HG03064 (cell line): Measurements from ENCODE around the gene DCAF4.
"Not testable (repeated sequence)": the region's sequence is repeated elsewhere in the genome, so short reads cannot be mapped to it uniquely, and the experiment has no call there.

ENCODE experiments used
- ATAC-seq: cut with Tn5 transposase; IDR thresholded peaks from one replicate; pipeline ENCODE4 v1.9.1; 2021; ENCODE audit warnings: low read depth; ENCODE audit not compliant: unreplicated experiment

Gene DCAF4

DNA sequence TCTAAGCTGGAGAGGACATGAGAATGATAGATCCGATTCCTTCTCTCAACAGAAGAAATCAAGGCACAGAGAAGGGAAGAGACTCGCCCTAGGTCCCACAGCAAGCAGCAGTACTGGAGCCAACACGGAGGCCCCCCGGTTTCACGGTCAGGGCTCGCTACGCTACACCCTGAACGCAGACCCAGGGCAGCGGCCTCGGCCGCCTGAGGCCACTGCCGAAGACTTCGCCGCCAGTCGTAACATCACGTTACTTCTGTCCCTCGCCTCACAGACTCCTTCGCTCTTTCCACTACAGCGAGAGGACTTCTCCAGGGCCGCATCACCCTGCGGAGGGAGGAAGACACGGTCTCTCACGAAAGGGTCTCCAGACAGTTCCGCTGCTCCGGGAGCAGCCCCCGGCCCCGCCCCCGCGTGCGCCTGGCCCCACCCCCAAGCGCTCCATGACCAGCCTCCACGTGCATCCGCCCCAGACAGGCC is 411 bp upstream of the DCAF4 start:
- no peak for ATAC-seq

DNA sequence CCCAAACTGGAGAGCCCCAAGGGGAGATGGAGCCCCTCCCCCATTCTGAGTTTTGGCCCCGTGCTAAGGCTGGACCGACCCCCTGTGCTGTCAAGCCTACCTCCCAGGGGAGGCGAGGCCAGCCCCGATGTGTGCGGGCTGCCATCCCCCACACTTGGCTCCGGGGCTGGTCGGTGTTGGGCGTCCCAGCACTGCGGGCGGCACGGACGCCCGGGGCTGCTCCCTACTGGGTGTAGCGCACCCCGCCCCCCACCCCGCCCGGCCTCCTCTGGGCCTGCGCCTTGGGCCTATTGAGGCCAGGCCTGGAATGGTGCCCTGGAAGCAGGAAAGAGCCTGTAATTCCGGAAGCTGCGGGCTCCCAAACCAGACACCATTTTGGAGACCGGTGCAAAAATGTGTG is 2.6 kb downstream of the DCAF4 start:
- ATAC-seq: no peak

DNA sequence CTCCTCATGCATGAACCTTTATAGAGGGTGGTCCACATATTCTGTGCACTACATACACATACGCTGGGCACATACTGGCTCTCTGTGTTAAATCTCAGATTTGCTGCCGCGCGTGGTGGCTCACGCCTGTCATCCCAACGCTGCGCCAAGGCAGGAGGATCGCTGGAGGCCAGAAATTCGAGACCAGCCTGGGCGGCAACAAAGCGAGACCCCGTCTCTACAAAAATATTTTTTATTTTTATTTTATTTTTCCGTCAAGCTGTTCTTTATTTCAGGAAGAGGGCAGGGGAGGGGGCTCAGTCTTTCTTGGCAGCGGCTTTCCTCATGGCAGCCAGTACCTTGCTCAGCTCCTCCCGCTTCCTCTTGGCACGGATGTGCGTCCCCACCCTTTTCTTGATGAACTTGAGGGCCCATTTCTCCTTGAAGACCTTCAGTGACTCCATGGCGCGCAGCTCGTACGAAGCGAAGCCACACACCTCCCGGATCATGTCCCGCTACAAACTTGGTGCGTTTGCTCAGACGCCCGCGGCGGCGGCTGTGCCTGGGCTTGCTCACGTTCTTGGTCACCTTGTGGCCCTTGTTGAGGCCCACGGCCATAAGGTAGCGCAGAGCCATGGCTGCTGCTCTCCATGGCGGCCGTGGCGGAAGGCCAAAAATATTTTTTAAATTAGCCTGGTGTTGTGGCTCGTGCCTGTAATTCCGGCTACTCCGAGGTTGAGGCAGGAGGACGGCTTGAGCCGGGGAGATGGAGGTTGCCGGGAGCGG is 3.2 kb downstream of the DCAF4 start:
- no peak for ATAC-seq

DNA sequence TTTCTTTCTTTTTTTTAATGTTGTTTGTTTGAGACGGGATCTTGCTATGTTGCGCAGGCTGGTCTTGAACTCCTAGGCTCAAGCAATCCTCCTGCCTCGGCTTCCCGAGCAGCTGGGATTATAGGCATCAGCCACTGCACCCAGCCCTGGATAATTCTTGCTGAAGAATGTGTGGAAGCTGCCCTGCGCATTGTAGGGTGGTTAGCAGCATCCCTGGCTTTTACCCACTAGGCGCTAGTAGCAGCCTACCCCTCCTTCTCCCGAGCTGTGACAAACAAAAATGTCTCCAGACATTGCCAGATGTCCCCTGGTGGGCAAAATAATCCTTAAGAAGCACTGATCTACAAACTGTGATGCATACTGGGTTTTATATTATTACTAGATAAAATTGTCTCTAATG is 6.6 kb downstream of the DCAF4 start:
- no peak for ATAC-seq

DNA sequence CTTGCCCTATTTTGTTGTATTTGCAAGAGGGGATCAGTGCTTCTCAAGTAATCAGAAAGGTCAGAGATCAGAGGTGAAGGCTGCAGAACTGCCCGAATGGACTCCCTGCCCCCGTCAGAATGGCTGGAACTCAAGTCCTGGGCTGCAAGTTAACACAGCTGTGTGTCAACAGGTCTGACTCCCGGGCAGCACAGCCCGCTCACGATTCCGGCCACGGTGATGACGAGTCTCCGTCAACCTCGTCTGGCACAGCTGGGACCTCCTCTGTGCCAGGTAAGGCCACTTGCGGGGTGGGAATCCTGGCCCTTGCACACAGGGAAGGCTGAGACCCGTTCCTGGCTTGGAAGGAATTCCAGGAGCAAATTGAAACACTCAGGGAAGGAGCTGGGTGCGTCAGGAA is 13.4 kb downstream of the DCAF4 start:
- no peak for ATAC-seq

DNA sequence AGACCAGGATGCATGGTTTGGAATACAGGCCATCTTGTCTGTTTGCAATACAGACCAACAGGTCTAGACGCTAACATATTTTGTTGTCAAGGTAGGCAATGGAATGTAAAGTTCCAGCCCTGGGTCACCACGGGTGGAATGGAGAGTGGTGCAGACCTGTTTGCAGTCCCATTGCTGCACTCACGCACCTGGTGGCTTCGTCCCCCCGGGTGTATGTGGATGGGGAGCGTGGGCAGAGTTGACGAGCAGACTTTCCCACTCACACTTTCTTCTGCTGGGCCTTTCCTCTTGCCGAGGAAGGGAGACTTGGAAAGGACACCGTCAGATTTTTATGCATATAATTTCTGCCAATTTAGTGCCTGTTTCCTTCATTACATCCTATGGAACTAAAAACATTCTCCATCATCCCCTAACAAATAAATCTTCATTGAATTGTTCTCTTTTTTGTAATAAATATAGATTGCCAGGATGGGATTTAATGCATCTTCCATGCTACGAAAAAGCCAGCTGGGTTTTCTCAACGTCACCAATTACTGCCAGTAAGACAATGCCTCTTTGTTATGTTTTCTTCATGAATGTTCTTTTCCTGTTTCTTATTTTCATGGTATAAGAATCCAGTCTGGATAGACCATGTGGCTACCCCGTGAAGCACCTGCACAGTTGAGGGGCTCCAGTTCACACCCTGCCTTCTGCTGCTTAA is 15.2 kb downstream of the DCAF4 start:
- no peak for ATAC-seq

DNA sequence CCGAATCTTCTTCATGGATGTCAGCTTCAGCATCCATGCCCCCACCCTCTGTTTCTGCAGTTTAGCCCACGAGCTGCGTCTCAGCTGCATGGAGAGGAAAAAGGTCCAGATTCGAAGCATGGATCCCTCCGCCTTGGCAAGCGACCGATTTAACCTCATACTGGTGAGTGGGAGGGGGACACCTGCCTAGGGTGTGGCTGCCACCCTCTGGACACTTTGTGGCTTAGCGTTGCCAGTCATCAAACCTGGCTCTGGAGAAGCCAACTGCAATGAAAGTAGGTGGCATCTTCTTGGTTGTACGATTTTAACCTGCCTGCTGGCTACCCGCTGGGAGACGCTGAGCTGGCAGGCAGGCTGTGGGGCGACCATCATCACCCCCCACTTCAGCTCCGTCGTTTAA is 16.7 kb downstream of the DCAF4 start:
- no peak for ATAC-seq

DNA sequence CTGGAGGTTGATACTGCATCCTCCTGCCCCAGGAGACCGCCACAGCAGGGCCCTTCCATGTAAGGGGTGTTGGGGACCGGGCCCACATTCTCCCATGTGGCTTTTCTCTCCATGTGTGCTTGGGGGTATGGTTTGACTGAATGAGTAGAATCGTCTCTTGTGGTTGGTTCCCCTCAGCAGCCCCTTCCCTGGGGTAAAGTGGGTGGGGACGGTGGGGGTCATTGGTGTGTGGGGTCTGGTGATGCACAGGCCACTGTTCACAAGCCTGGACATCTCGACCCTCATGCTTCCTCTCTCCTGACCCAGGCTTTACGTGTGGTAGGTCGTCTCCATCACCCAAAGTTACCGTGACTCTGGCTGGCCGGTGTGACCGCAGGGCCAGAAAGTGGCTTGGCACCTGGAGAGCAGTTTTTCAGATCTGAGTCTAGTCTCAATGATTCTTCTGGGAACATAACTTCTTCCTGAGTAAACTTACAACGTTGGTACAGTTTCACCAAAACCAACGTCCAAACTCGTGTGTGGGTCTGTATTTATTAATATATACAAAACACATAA is 17.7 kb downstream of the DCAF4 start:
- ATAC-seq: no peak

DNA sequence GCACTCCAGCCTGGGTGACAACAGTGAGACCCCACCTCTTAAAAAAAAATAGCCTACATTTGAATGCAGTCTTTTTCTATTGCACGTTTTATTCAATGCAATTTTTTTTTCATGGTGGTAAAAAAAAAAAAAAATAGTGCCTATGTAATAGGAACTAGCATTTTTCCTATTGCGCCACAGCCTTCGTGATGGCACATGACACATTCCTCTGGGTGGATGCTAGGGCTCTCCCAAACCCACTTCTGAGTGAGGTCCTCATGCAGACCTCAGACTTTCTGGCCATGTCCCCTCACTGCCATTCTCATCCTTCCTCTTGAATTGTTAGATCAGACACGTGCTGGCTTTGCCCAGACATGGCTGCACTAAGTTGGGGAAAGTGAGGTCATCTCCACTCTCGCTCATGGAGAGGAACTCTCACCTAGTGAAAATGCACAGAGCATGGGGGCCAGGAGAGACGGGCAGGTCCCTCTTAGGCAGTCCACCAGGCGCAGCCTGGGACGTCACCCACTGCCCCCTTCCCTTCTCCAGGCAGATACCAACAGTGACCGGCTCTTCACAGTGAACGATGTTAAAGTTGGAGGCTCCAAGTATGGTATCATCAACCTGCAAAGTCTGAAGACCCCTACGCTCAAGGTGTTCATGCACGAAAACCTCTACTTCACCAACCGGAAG is 19.2 kb downstream of the DCAF4 start:
- ATAC-seq: no peak

DNA sequence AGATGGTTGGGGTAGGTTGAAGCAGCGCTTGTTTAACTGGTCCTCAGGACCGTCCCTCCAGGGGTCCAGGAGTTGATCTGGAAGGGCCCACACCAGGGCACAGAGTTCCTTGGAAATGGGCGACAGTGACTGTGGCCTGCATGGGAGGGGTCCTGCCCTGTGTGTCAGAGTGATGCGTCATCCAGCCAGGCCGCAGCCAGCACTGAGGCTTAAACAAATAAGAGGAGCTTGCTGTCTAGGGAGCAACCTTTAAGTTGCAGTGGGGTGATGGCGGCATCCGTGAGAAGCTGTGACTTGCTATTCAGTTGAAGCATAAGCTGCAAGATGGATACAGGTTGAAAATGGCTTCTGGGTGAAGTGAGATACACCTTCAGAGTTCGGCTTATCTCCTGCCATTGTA is 20.2 kb downstream of the DCAF4 start:
- no peak for ATAC-seq

DNA sequence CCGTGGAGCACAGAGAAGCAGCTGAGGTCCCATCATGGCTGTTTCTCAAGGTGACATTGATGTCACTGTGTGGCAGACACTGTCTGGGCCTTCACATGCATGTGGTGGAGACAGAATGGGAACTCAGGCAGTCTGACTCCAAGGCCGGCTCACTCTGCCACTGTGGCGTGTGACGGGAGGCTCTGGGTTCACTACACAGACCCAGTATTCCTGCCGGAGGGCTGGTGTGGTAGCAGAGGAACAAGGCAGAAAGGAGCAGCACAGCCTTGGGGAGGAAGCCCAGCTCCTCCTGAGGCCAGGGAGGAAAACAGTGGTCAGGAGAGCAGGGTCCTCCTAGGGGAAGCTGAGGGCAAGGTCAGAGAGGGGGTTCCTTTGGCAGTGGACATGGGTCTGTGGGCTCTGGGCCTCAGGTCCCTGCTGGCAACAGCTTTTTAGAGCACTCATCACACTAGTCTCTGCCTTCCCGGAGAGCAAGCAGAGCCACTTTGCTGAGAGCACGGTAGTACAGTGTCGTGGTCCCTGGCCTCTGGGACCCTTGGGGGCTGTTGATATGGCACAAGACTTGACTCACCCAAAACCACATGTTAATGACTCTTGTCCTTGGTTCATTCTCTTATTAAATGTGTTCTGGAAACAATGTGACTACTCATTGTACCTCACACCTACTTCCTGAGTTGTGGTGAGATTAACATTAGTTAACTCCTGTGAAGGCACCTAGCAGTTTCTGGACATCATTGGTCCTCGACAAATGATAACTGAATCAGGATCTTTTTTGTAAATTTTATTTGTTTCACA is 21.3 kb downstream of the DCAF4 start:
- no peak for ATAC-seq

DNA sequence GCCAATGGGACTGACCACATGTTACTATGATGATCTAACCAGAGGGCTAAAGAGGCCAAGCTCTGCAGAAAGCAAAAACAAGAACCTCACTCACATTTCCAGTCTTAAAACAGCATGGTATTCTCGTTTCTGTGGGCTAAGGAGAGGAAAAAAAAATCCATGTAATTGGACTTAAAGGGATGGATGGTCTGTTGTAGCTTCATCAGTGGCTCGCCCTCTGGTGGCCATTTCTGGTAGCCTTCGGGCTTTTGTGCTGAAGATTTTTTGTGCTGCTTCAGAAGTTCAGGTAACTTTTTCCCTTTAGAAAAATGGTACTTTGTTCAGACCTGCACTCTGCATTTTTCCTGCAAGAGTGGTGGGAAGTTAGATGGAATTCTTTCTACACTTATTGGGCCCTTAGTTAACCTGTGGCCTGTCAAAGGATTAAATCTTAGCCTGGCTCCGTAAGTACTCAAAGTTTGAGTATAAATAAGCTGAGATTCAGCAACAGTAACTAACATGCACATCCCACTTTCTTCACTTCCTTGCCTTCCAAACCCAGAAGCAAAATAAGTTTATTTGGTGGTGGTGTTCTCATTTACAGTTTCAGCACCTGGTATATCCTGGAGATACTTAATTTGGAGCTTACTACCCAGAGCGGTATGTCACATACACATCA is 22.3 kb downstream of the DCAF4 start:
- ATAC-seq: no peak

DNA sequence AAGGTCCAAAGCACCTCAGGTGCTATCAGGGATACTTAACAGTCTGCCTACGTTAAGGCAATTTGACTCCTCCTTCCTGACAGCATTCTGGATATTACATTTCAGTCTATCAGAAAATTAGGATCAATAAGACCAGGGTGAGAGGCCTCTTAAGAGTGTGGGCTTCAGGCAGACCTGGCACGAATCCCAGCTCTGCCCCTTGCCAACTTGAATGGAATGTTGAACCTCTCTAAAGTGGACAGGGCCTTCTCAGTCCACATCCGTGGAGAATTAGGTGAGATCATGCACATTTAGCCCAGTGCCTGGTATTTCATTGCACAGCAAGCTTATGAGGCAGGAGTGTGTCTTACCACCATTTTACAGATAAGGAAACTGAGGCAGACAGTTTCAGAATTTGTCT is 25.9 kb downstream of the DCAF4 start:
- no peak for ATAC-seq

DNA sequence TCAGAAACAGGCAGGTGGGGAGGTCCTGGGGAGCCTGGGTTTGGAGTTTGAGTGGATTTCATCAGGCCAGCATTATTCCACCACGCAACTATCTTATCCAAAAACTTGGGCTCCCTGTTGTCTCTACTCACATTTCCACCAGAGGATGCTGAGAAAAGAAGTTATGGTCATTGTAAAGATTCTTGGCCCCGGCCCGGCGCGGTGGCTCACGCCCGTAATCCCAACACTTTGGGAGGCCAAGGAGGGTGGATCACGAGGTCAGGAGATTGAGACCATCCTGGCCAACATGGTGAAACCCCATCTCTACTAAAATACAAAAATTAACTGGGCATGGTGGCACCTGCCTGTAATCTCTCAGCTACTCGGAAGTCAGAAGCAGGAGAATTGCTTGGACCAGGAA is 30.5 kb downstream of the DCAF4 start:
- not testable (repeated sequence) for ATAC-seq

DNA sequence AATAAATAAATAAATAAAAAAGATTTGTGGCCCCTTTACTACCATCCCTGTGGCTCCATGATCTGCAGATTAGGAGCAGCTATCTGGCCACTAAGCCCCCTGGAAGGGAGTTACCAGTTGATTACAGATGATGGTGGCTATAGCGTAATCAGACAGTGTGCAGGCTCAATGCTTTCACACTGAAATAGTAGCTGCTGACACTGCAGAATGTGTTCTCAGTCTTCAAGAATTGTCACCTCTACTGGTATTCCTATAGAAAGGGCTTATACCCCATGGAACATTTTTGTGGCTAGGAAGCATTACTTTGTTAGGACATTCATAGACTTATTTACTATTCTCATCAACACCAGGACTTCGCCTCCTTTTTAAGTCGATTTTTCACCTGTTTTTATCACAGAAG is 30.9 kb downstream of the DCAF4 start:
- no peak for ATAC-seq

DNA sequence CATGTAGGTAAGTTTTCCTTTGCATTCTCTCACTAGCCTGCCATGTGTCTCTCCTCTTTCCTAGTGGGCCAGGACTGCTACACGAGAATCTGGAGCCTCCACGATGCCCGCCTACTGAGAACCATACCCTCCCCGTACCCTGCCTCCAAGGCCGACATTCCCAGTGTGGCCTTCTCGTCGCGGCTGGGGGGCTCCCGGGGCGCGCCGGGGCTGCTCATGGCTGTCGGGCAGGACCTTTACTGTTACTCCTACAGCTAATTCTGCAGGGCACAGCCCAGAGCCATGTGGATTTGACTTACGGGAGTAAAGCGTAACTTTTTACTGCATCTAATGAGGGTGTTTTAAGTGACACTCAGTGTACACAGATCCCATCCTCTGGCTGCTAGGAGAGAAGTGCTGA is 32.3 kb downstream of the DCAF4 start:
- no peak for ATAC-seq

DNA sequence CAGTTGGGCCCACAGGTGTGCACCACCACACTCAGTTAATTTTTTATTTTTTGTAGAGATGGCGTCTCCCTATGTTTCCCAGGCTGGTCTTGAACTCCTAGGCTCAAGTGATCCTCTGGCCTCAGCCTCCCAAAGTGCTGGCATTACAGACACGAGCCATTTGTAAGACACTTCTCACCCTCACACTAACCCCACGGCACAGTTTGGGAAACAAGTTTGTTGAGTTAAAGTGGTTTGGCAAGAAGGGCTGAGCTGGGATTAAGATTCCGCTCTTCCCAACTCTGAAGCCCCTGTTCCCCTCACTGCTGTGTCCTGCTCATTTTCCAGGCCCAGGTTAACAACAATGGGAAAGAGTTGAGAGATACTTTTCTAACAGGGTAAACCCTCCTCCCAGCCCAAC is 34.8 kb downstream of the DCAF4 start:
- not testable (repeated sequence) for ATAC-seq

DNA sequence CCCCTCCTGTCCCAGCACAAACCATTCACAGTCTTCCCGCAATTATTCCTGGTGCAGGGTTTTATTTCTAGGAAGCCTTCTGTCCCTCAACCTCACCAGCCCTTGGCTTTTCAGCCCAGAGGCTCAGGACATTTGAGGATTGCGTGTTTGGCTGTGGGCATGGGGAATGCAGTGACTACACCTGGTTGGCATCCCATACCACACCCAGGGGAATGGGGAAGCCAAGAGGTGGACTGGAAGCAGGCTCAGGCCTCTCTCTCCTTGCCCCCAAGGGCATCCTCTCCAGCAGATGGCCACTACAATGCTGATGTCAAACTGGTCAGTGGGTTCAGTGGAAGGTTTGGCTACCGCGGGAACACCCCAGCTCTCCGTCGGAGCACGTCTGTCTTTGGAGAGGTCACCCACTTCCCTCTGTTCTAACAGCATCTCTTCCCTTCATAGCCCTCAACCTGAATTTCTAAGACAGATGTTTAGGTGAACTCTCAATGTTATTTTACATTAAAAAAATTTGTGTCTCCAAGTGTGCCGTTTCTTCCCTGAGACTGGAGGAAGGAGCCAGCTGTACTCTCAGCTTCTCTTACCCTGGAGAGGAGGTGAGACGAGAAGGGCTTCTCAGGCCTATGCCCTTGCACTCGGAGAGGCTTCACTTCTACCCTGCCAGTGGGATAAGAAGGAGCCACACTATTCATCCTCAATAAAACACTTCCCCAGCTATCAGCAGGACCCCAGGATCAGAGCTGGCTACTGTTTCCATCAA is 35.5 kb downstream of the DCAF4 start:
- ATAC-seq: no peak

DNA sequence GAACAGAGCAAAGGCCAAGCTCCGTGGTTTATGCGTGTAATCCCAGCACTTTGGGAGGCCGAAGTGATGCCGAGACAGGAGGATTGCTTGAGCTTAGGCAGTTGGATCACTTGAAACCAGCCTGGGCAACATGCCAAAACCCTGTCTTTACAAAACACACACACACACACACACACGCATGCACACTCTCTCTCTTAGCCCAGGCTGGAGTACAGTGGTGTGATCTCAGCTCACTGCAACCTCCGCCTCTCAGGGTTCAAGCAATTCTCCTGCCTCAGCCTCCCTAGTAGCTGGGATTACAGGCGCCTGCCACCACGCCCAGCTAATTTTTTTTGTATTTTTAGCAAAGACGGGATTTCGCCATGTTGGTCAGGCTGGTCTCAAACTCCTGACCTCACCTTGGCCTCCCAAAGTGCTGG is 36.1 kb downstream of the DCAF4 start:
- ATAC-seq: not testable (repeated sequence)
